NCI-H1048 (cell line): ENCODE data around the gene KIF1B.
"Not testable (repeated sequence)": the region's sequence is repeated elsewhere in the genome, so short reads cannot be mapped to it uniquely, and the experiment has no call there.

Source experiments
- DNase-seq: peaks from one replicate; lab custom pipeline; 2025; lab: John Stamatoyannopoulos, UW

Gene KIF1B

GRCh38 chr1:10387677-10388386 is 177.5 kb downstream of the KIF1B start:
- no peak for DNase-seq

- DNase-seq: no peak
Observed at GRCh38 chr1:10388387-10388715, 178.0 kb downstream of the KIF1B start.

- DNase-seq: no peak
Observed at GRCh38 chr1:10389271-10389973, 179.1 kb downstream of the KIF1B start.

- DNase-seq: no peak
Observed at GRCh38 chr1:10396870-10397269, 186.5 kb downstream of the KIF1B start.

- DNase-seq: no peak
Observed at GRCh38 chr1:10398278-10398733, 187.9 kb downstream of the KIF1B start.

- peak; percentile 91 for DNase-seq
Observed at GRCh38 chr1:10398734-10399443, 188.5 kb downstream of the KIF1B start, which contains the start of gene PGD. Gene PGD (plus strand): TSS chr1:10399064. CDS start chr1:10399118, 54 bp downstream.

- DNase-seq: no peak
Observed at GRCh38 chr1:10399444-10399941, 189.1 kb downstream of the KIF1B start.

- no peak for DNase-seq
Observed at GRCh38 chr1:10400013-10400412, 189.6 kb downstream of the KIF1B start.

GRCh38 chr1:10401281-10401680 is 190.9 kb downstream of the KIF1B start:
- no peak for DNase-seq

GRCh38 chr1:10402729-10403274 is 192.4 kb downstream of the KIF1B start:
- no peak for DNase-seq

GRCh38 chr1:10407201-10407600 is 196.8 kb downstream of the KIF1B start:
- DNase-seq: no peak

GRCh38 chr1:10415211-10415930 is 205.0 kb downstream of the KIF1B start:
- no peak for DNase-seq

- not testable (repeated sequence) for DNase-seq
Observed at GRCh38 chr1:10415967-10416366, 205.6 kb downstream of the KIF1B start.

- DNase-seq: not testable (repeated sequence)
Observed at GRCh38 chr1:10418741-10419140, 208.4 kb downstream of the KIF1B start.

GRCh38 chr1:10419351-10419750 is 209.0 kb downstream of the KIF1B start:
- DNase-seq: no peak

- no peak for DNase-seq
Observed at GRCh38 chr1:10421637-10422036, 211.3 kb downstream of the KIF1B start.

GRCh38 chr1:10424034-10424433 is 213.7 kb downstream of the KIF1B start:
- DNase-seq: no peak

- DNase-seq: no peak
Observed at GRCh38 chr1:10424651-10425050, 214.3 kb downstream of the KIF1B start.

- not testable (repeated sequence) for DNase-seq
Observed at GRCh38 chr1:10425826-10426534, 215.6 kb downstream of the KIF1B start.

- not testable (repeated sequence) for DNase-seq
Observed at GRCh38 chr1:10426535-10426848, 216.1 kb downstream of the KIF1B start.

GRCh38 chr1:10428984-10429383 is 218.6 kb downstream of the KIF1B start:
- no peak for DNase-seq
